HepG2 (cell line): ENCODE data around the gene NF2. TPM values are rescaled to one million over a fixed set of nuclear protein-coding genes. Genes with fewer than 3 reads are reported as not detected.

ENCODE experiments used
- ATAC-seq: fragments of 200-7000 bp; cut with Tn5 transposase; 3 replicates; pipeline ENCODE4 v1.9.1; 2020; ENCODE audit warnings: mild to moderate bottlenecking, moderate library complexity
- BruUV-seq: library from RNA; stranded (reverse); fragments of 400-500 nt; replicated peaks from 2 replicates; lab custom pipeline; 2021; lab: Mats Ljungman, UMichigan
- CTCF ChIA-PET: fragments of 300-600 bp; formaldehyde crosslinking; extraction: SDS; loops from one replicate; lab custom pipeline; 2021; ENCODE audit warnings: low total read pairs, inconsistent platforms, low intra/inter-chr PET ratio; lab: Yijun Ruan, JAX
- POLR2A ChIA-PET: fragments of 350-600 bp; sonication (Branson Sonifier 250); formaldehyde crosslinking; loops from one replicate; lab custom pipeline; 2020; ENCODE audit warnings: antibody characterized with exemption, inconsistent platforms; lab: Yijun Ruan, JAX
- DNase-seq: peaks from one replicate; pipeline ENCODE4 v3.0.0-alpha.2; 2015; ENCODE audit warnings: low spot score
- FAIRE-seq: peaks from 3 replicates; lab custom pipeline; 2011; peaks lifted over from hg19 to GRCh38; lab: Jason Lieb, UNC
- H2AFZ ChIP-seq: one replicate; pipeline ENCODE4 v1.6.1; 2011; ENCODE audit warnings: low read length, inconsistent platforms
- H3K27ac ChIP-seq: fragments of 300-600 bp; 3 replicates; pipeline ENCODE4 v1.8.0; 2011; ENCODE audit warnings: mixed run types, mild to moderate bottlenecking, mixed read lengths, low read length, inconsistent platforms; ENCODE audit not compliant: insufficient read depth; ENCODE audit errors: extremely low read length
- H3K27me3 ChIP-seq, 2 experiments: fragments of 200-600 bp in 1 of 2; 2 replicates in 1 of 2; 3 replicates in 1 of 2; pipeline versions ENCODE4 v1.6.0 to v1.8.0; 2011; ENCODE audit warnings: low read length in 2 of 2, mild to moderate bottlenecking in 2 of 2, moderate library complexity in 2 of 2, inconsistent platforms in 1 of 2; ENCODE audit not compliant: insufficient read depth in 2 of 2, control insufficient read depth in 1 of 2
- H3K36me3 ChIP-seq, 2 experiments: fragments of 200-600 bp in 1 of 2; replicated peaks in 1 of 2; 2 replicates in 1 of 2; 3 replicates in 1 of 2; pipeline versions ENCODE4 v1.5.1 to v1.8.0; 2011; ENCODE audit warnings: low read length in 2 of 2, inconsistent platforms in 1 of 2; ENCODE audit not compliant: insufficient read depth in 2 of 2, control insufficient read depth in 1 of 2
- H3K4me1 ChIP-seq: 2 replicates; pipeline ENCODE4 v1.5.1; 2012; ENCODE audit warnings: low read length, inconsistent platforms; ENCODE audit not compliant: insufficient read depth
- H3K4me2 ChIP-seq: 2 replicates; pipeline ENCODE4 v1.6.0; 2011; ENCODE audit warnings: low read depth, low read length, inconsistent platforms
- H3K4me3 ChIP-seq, 3 experiments: fragments of 200-600 bp in 1 of 3; sonication (generic), shearing (Covaris generic) in 1 of 3; replicated peaks in 1 of 3; 2 replicates each; pipeline ENCODE4 v1.5.1; 2011 to 2016; ENCODE audit warnings: low read length in 3 of 3, inconsistent platforms in 2 of 3, low read depth in 2 of 3, mild to moderate bottlenecking in 2 of 3, control low read depth in 1 of 3, mixed read lengths in 1 of 3; ENCODE audit not compliant: insufficient read depth in 1 of 3
- H3K79me2 ChIP-seq: one replicate; pipeline ENCODE4 v1.6.1; 2011; ENCODE audit warnings: low read length, inconsistent platforms; ENCODE audit not compliant: insufficient read depth
- H3K9ac ChIP-seq: 2 replicates; pipeline ENCODE4 v1.6.0; 2011; ENCODE audit warnings: mild to moderate bottlenecking, low read depth, low read length, inconsistent platforms; ENCODE audit not compliant: insufficient read depth
- H3K9me3 ChIP-seq: 2 replicates; pipeline ENCODE4 v1.5.1; 2012; ENCODE audit warnings: mild to moderate bottlenecking, low read length
- H4K20me1 ChIP-seq: 2 replicates; pipeline ENCODE4 v1.6.0; 2011; ENCODE audit warnings: inconsistent platforms, mild to moderate bottlenecking, low read length, moderate library complexity; ENCODE audit not compliant: insufficient read depth
- ATF6 ChIP-seq: sonication (generic); formaldehyde crosslinking; conservative IDR thresholded peaks from 2 replicates; pipeline ENCODE4 v1.4.0; 2020; ENCODE audit warnings: missing genetic modification reagents
- CEBPG ChIP-seq: IDR thresholded peaks from 2 replicates; pipeline ENCODE4 v1.6.1; 2016
- GLMP ChIP-seq: sonication (generic); formaldehyde crosslinking; IDR thresholded peaks from 2 replicates; pipeline ENCODE4 v1.9.0; 2021; ENCODE audit warnings: missing genetic modification reagents, mild to moderate bottlenecking, borderline replicate concordance
- MAX ChIP-seq: IDR thresholded peaks from 2 replicates; pipeline ENCODE4 v1.6.1; 2012; ENCODE audit warnings: inconsistent platforms
- PCBP1 ChIP-seq: fragments of 200-400 bp; formaldehyde crosslinking; IDR thresholded peaks from 2 replicates; pipeline ENCODE4 v1.6.1; 2017; ENCODE audit warnings: mild to moderate bottlenecking, low read depth, low read length, borderline replicate concordance
- PLSCR1 ChIP-seq: sonication (generic); formaldehyde crosslinking; IDR thresholded peaks from 2 replicates; pipeline ENCODE4 v1.5.0; 2020; ENCODE audit warnings: missing genetic modification reagents, mild to moderate bottlenecking, borderline replicate concordance
- SMC3 ChIP-seq: IDR thresholded peaks from 2 replicates; pipeline ENCODE4 v1.6.1; 2011; ENCODE audit warnings: low read length, improper control_type of control experiment
- SNAI1 ChIP-seq: sonication (generic); formaldehyde crosslinking; IDR thresholded peaks from 2 replicates; pipeline ENCODE4 v1.5.0; 2020; ENCODE audit warnings: mild to moderate bottlenecking, missing genetic modification reagents, borderline replicate concordance
- STAG1 ChIP-seq: sonication (generic); formaldehyde crosslinking; IDR thresholded peaks from 2 replicates; pipeline ENCODE4 v1.4.0; 2020; ENCODE audit warnings: missing genetic modification reagents
- ZBTB3 ChIP-seq: sonication (generic); formaldehyde crosslinking; IDR thresholded peaks from 2 replicates; pipeline ENCODE4 v1.4.0; 2020; ENCODE audit warnings: low read depth, mild to moderate bottlenecking, moderate library complexity, missing genetic modification reagents, borderline replicate concordance
- ZFP91 ChIP-seq: sonication (generic); formaldehyde crosslinking; IDR thresholded peaks from 2 replicates; pipeline ENCODE4 v1.9.0; 2022; ENCODE audit warnings: missing genetic modification reagents, mild to moderate bottlenecking, borderline replicate concordance
- ZMYM3 ChIP-seq: sonication (generic); formaldehyde crosslinking; IDR thresholded peaks from 2 replicates; pipeline ENCODE4 v1.5.1; 2020; ENCODE audit warnings: mild to moderate bottlenecking, missing genetic modification reagents
- ZNF121 ChIP-seq: sonication (generic); formaldehyde crosslinking; IDR thresholded peaks from 2 replicates; pipeline ENCODE4 v1.5.0; 2020; ENCODE audit warnings: mild to moderate bottlenecking, missing genetic modification reagents
- WGBS: methylation state at CpG from one replicate; pipeline ENCODE4 v1.1.6; 2017; ENCODE audit warnings: low lambda C conversion rate; 5-methylcytosine and 5-hydroxymethylcytosine counted together
- in situ Hi-C: cut with HindIII; loops from 2 replicates; pipeline ENCODE4 v1.10.0; 2017; ENCODE audit warnings: low pct_unique_long_range_greater_than_20kb; ENCODE audit not compliant: extremely low pct_ligation_motif_present
- intact Hi-C: fragments of 100-400 bp; cut with micrococcal nuclease; formaldehyde crosslinking; loops from one replicate; pipeline ENCODE4 v1.10.0; 2022; ENCODE audit not compliant: unreplicated experiment
- polyA plus RNA-seq, 8 experiments: library from polyadenylated mRNA; depleted of rRNA in 3 of 8; stranded (reverse) in 7 of 8; unstranded in 1 of 8; fragments of >200 nt; fragmentation: Illumina TruSeq in 4 of 8; extraction: Trizol in 4 of 8; gene quantifications; 2 replicates each; pipeline versions ENCODE4 v1.2.1 to v1.2.3, GENCODE V29; 2011 to 2016; ENCODE audit warnings: low read depth in 4 of 8, missing spikeins in 1 of 8, mixed read lengths in 1 of 8; ENCODE audit not compliant: insufficient read depth in 1 of 8
- total RNA-seq, 5 experiments: library from RNA; depleted of rRNA; stranded (reverse); fragments of >200 nt; fragmentation: Illumina TruSeq; extraction: Trizol; gene quantifications; 2 replicates each; pipeline ENCODE4 v1.2.3, GENCODE V29; 2016; ENCODE audit warnings: low read depth in 1 of 5

The NF2 gene
- total and polyA plus RNA-seq, 2 of the 13 experiments (the other 11 are each of a cell fraction or from before 2014, with no cell fraction given): 9.3 to 33.3 TPM

GRCh38 chr22:29726512-29727130, 123.2 kb downstream of the NF2 start (continued):
- TF ChIP-seq ZFP91 (CRISPR knock-in tag): 0 out of 2 replicates have a peak, but pooled peaks have one; percentile 5
- no peak for TF ChIP-seq ZBTB3 (CRISPR knock-in tag)
- peak; percentile 79 for TF ChIP-seq ZMYM3

GRCh38 chr22:29727131-29727523, 123.7 kb downstream of the NF2 start:
- Histone ChIP-seq H3K27ac (no peak overlapping the region), H3K9me3 (no peaks in the 10 kb centered on the region), H3K79me2 (no peaks in the 10 kb centered on the region), H4K20me1 (0 out of 2 replicates have a peak, but pooled peaks cover 5% of the 10 kb centered on the region), H3K27me3 (peaks cover 13 to 41% of the 10 kb centered on the region in 2 experiments; a peak in 4 of 5 replicates), H3K9ac (no peak overlapping the region), H3K36me3 (peaks cover 0 to 1% of the 10 kb centered on the region in 2 experiments; a peak in 1 of 5 replicates), H3K4me1 (peaks cover 16% of the 10 kb centered on the region; the same call in 1 of the 2 replicates), H3K4me2 (peak overlapping the region; percentile 16; the same call in 1 of the 2 replicates), H2AFZ (no peak overlapping the region), H3K4me3 (no peak overlapping the region; a peak in 1 of 6 replicates)
- ChIA-PET POLR2A (no interaction called here), CTCF (interaction anchor here (1.1 kb wide), 1 partner anchor 278 kb away, joined by 3 read pairs; no protein-coding TSS in a partner anchor)
- ATAC-seq: peak; percentile 69
- WGBS: 0% methylated on average over 1 of the region's 17 CpGs
- BruUV-seq: no TSS peak
- in situ Hi-C loops (no loop called here), intact Hi-C loops (loop anchor here (1.0 kb wide), 1 partner anchor 278 kb away; no protein-coding TSS in a partner anchor)
- peak; percentile 33 for DNase-seq
- peak; percentile 46 for FAIRE-seq
- TF ChIP-seq CEBPG (CRISPR knock-in tag) (peak; percentile 45; the same call in 1 of the 2 replicates), GLMP (CRISPR knock-in tag) (no peak), SMC3 (peak; percentile 27; the same call in 1 of the 2 replicates), STAG1 (CRISPR knock-in tag) (peak; percentile 85), SNAI1 (no peak), PCBP1 (0 out of 2 replicates have a peak, but pooled peaks have one; percentile 57), PLSCR1 (no peak), MAX (0 out of 2 replicates have a peak, but pooled peaks have one; percentile 25), ZNF121 (CRISPR knock-in tag) (0 out of 2 replicates have a peak, but pooled peaks have one; percentile 11), ATF6 (CRISPR knock-in tag) (no peak)
